Measurements from ENCODE around the gene FAM200C.

Gene FAM200C

GRCh38 chr5:160419458-160420330 is 19.8 kb upstream of the FAM200C start:
- no peak for DNase-seq (ENCODE audit: low read depth, low spot score)

GRCh38 chr5:160418561-160419457 is 19.0 kb upstream of the FAM200C start, which contains the start of gene SLU7:
Gene SLU7 (minus strand): TSS chr5:160419081. CDS start chr5:160415294, 3,787 bp downstream.
- DNase-seq (ENCODE audit: low read depth, low spot score), result peak; percentile 87

- DNase-seq (ENCODE audit: low read depth, low spot score), result no peak
These were observed 1.0 kb downstream of the FAM200C start for GRCh38 chr5:160398806-160399205.

- DNase-seq (ENCODE audit: low read depth, low spot score), result no peak
These were observed 2.4 kb downstream of the FAM200C start for GRCh38 chr5:160397492-160397891.

- DNase-seq (ENCODE audit: low read depth, low spot score), result no peak
These were observed 4.7 kb downstream of the FAM200C start for GRCh38 chr5:160395111-160395510.

GRCh38 chr5:160390787-160391696 is 8.8 kb downstream of the FAM200C start:
- no peak for DNase-seq (ENCODE audit: low read depth, low spot score)

GRCh38 chr5:160387445-160387844 is 12.4 kb downstream of the FAM200C start:
- DNase-seq (ENCODE audit: low read depth, low spot score), result no peak

- DNase-seq (ENCODE audit: low read depth, low spot score), result no peak
These were observed 14.4 kb downstream of the FAM200C start for GRCh38 chr5:160385496-160385895.

- DNase-seq (ENCODE audit: low read depth, low spot score), result no peak
These were observed 15.2 kb downstream of the FAM200C start for GRCh38 chr5:160384681-160385080.

- no peak for DNase-seq (ENCODE audit: low read depth, low spot score)
These were observed 17.5 kb downstream of the FAM200C start for GRCh38 chr5:160382346-160382745.

- no peak for DNase-seq (ENCODE audit: low read depth, low spot score)
These were observed 19.8 kb downstream of the FAM200C start for GRCh38 chr5:160380041-160380440.

GRCh38 chr5:160379511-160379910 is 20.3 kb downstream of the FAM200C start:
- DNase-seq (ENCODE audit: low read depth, low spot score), result no peak

- DNase-seq (ENCODE audit: low read depth, low spot score), result no peak
These were observed 21.5 kb downstream of the FAM200C start for GRCh38 chr5:160378330-160378729.

- DNase-seq (ENCODE audit: low read depth, low spot score), result no peak
These were observed 22.2 kb downstream of the FAM200C start for GRCh38 chr5:160377651-160378050.

- DNase-seq (ENCODE audit: low read depth, low spot score), result no peak
These were observed 23.4 kb downstream of the FAM200C start for GRCh38 chr5:160376416-160376815.

- no peak for DNase-seq (ENCODE audit: low read depth, low spot score)
These were observed 24.2 kb downstream of the FAM200C start for GRCh38 chr5:160375701-160376100.

GRCh38 chr5:160375166-160375565 is 24.7 kb downstream of the FAM200C start:
- no peak for DNase-seq (ENCODE audit: low read depth, low spot score)

- DNase-seq (ENCODE audit: low read depth, low spot score), result no peak
These were observed 28.6 kb downstream of the FAM200C start for GRCh38 chr5:160371294-160371693.

- no peak for DNase-seq (ENCODE audit: low read depth, low spot score)
These were observed 29.2 kb downstream of the FAM200C start for GRCh38 chr5:160370713-160371034.

GRCh38 chr5:160369990-160370712 is 29.7 kb downstream of the FAM200C start, which contains the start of gene C1QTNF2:
Gene C1QTNF2 (minus strand): TSS chr5:160370626. CDS start chr5:160355011, 15,615 bp downstream.
- no peak for DNase-seq (ENCODE audit: low read depth, low spot score)

GRCh38 chr5:160367885-160368284 is 32.0 kb downstream of the FAM200C start:
- DNase-seq (ENCODE audit: low read depth, low spot score), result no peak

Measured in brain pericyte (primary cell).